Coronary artery (tissue), 2 donors: Measurements from ENCODE around the gene SCN1A.
A peak's percentile ranks its signal among the peaks of the same experiment; 100 is the strongest.

Source experiments
- DNase-seq: peaks from one replicate; pipeline ENCODE4 v3.0.0-alpha.2; 2017; ENCODE audit warnings: low spot score
- H3K27ac ChIP-seq, 2 donors: fragments of 200-600 bp; sonication (generic); one replicate each; pipeline ENCODE4 v1.5.1; 2016 to 2019
- H3K4me3 ChIP-seq: fragments of 200-600 bp; sonication (generic); 2 replicates; pipeline ENCODE4 v1.5.1; 2016; ENCODE audit warnings: mild to moderate bottlenecking, moderate library complexity
- TF ChIP-seq, protein P1 (sequence below): fragments of 200-600 bp; sonication (generic); IDR thresholded peaks from one replicate; pipeline ENCODE4 v1.5.1; 2019; ENCODE audit warnings: antibody characterized with exemption

SCN1A gene

DNA sequence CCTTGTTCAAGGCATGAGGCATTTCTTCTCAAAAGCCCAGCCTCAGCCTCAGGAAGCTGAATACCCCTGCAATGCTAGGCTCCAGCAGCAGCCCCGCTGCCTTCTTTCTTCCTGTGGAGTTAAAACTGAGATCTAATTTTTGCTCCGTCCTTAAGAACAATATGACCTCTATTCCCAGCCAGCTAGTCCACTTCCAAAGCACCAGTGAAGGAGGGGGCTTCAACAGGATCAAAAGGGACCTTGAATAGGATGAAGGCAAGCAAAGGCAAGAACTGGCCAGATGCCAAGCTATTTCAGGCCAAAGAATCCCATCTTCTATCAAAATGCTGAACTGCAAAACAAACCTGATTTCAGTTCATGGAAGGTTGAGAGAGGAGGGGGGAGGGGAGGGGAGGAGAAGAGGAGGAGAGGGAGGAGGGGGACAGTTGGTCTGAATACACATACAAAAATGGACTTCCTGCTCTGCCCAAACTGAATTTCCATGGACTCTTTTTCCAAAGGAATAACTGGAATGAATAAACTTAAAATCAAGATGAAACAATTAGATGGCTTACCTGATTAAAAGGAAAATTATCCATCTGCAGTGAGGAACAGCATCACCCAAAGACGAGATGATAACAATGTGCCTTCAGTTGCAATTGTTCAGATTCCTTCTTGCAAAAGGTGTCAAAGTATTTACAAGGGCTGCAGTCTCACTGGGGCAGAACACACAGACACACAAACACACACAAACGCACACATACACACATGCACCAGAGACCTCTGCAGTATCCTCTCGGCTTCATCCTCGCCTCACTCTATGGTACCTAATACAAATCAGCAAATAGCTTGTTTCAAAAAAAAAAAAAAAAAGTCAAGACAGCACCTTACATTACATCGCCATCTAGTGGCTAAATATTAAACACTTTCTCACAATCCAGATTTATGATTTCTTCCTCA, at the start of gene SCN1A:
Gene SCN1A (minus strand): TSS at position 804 of the 939 bp plus-strand sequence. CDS start 54,399 bp downstream, outside the sequence.
- no peak within 1 kb of the TSS for H3K4me3 ChIP-seq

DNA sequence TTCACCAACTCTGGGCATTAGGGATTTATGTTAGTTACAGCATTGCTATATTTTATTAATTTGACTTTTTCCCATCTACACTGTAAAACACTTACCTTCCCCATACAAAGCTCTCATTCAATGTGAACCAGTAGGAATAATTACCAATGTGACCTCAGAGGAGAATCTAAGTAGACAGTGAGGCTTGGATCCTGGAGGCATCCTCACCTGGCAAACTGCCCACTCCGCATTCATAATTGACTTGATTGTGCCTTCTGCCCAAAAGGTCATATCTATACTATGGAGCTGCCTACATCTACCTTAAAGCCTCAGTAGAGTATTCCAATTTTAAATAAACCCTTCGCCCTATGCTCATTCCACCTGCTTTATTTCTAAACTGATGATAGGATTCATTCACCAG, 45.4 kb upstream of the SCN1A start:
- H3K27ac ChIP-seq: no peak overlapping the region
- no peak for DNase-seq
- TF ChIP-seq, protein P1, sequence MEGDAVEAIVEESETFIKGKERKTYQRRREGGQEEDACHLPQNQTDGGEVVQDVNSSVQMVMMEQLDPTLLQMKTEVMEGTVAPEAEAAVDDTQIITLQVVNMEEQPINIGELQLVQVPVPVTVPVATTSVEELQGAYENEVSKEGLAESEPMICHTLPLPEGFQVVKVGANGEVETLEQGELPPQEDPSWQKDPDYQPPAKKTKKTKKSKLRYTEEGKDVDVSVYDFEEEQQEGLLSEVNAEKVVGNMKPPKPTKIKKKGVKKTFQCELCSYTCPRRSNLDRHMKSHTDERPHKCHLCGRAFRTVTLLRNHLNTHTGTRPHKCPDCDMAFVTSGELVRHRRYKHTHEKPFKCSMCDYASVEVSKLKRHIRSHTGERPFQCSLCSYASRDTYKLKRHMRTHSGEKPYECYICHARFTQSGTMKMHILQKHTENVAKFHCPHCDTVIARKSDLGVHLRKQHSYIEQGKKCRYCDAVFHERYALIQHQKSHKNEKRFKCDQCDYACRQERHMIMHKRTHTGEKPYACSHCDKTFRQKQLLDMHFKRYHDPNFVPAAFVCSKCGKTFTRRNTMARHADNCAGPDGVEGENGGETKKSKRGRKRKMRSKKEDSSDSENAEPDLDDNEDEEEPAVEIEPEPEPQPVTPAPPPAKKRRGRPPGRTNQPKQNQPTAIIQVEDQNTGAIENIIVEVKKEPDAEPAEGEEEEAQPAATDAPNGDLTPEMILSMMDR: no peak
- H3K4me3 ChIP-seq: no peak overlapping the region

More for the DNA sequence above, at the start of gene SCN1A:
- no peak within 1 kb of the TSS for H3K27ac ChIP-seq
- no peak for DNase-seq
- TF ChIP-seq, protein P1: peak; percentile 43

DNA sequence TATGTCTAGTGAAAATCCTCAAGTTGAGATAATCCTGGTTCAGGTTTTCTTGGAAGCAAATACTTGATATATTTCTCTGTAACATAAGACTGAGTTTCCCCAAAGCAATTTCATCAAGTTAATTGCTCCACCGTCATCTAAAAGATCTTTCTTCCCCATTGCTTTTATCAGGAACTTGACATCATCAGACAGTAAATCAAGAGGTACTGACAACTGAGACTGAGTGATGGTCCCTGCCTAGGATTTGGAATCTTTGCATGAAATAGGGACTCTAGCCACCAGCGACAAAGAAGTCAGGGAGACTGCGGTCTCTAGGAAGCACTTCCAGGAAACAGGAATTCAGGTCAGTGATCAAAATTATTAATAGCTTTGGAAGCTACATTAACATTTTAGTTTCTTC, 43.4 kb upstream of the SCN1A start:
- no peak for DNase-seq
- TF ChIP-seq, protein P1: no peak
- Histone ChIP-seq H3K27ac (no peak overlapping the region), H3K4me3 (no peak overlapping the region)

DNA sequence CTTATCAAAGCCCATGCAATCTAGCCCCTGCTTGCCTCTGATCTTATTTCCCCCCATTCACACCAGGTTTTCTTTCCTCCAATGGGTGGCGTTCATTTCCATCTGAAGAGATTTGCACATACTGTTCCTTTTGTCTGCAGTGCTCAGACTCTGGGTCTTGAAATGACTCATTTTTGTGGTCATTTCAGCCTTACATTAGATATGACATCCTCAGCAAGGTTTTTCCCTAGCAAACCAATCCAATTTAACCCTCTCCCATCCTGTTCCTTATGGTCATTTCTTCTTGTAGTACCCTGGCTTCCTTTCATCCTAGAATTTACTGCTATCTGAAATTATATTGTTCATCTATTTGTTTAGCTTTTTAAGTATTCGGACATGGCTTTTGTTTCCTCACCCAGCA, 42.5 kb upstream of the SCN1A start:
- TF ChIP-seq, protein P1: no peak
- DNase-seq: no peak
- H3K4me3 ChIP-seq: no peak overlapping the region
- H3K27ac ChIP-seq: no peak overlapping the region

DNA sequence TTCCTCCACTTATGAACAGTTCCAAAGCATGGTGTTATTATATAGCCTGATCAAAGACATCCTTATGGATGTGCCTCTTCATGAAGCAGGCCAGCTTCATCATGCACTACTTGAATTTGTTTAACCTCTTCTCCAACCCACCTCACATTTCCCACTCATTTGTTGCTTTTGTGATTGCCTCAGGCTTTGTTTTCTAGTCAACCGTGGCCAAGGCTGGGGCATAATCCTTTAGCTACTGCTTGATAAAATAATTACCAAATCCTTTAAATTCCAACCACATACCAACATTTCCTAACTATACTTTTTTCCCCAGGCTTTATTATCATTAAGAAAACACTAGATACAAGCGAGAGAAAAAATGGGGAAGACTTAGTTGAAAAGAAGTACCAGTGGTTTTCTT, 39.6 kb upstream of the SCN1A start:
- DNase-seq: no peak

DNA sequence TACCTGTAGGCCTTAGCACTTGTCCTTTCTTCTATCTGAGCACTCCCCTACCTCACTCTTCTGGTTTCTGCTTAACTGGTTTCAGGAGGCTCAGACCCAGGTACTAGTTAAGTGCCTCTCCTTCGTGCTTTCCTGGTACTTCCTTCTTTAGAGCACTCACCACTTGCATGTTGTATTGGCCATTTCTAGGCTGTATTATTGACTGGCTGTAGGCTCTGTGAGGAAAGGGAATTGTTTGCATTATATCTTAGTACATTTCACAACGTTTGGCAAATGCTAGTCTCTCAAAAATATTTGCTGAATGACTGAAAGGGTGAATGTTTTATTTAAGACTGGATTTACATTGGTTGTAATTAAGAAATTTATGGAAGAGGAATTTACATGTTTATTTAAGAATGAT, 36.0 kb upstream of the SCN1A start:
- DNase-seq: no peak
- TF ChIP-seq, protein P1: no peak
- H3K4me3 ChIP-seq: no peak overlapping the region
- no peak overlapping the region for H3K27ac ChIP-seq

More for the DNA sequence above, 39.6 kb upstream of the SCN1A start:
- H3K4me3 ChIP-seq: no peak overlapping the region
- no peak overlapping the region for H3K27ac ChIP-seq
- TF ChIP-seq, protein P1: no peak

DNA sequence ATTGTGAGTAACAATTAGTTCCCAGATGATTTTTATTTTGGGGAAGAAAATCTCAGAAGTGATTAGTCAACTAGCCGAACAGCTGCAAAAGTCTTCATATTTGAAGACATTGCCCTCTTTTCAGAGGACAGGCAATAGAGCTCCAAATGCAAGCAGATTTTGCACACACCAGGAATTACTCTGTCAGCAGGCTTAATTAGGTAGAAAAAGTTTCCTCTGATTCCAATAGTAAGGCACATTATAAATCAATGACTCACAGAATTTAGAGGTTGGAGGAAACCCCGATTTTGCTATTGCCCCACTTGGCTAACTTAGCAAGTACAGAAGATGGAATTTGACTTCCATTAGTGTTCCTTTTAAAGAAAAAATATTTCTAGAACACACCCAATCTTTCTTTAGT, 30.7 kb upstream of the SCN1A start:
- TF ChIP-seq, protein P1: no peak
- DNase-seq: no peak
- H3K27ac ChIP-seq: no peak overlapping the region
- no peak overlapping the region for H3K4me3 ChIP-seq
